ENCODE data around the gene MAP3K4. TPM values are rescaled to one million over a fixed set of nuclear protein-coding genes. Genes with fewer than 3 reads are reported as not detected.

MAP3K4 gene
- total RNA-seq, 1 donor from 2014 or later: 47.2 TPM

- TF ChIP-seq, protein P1, sequence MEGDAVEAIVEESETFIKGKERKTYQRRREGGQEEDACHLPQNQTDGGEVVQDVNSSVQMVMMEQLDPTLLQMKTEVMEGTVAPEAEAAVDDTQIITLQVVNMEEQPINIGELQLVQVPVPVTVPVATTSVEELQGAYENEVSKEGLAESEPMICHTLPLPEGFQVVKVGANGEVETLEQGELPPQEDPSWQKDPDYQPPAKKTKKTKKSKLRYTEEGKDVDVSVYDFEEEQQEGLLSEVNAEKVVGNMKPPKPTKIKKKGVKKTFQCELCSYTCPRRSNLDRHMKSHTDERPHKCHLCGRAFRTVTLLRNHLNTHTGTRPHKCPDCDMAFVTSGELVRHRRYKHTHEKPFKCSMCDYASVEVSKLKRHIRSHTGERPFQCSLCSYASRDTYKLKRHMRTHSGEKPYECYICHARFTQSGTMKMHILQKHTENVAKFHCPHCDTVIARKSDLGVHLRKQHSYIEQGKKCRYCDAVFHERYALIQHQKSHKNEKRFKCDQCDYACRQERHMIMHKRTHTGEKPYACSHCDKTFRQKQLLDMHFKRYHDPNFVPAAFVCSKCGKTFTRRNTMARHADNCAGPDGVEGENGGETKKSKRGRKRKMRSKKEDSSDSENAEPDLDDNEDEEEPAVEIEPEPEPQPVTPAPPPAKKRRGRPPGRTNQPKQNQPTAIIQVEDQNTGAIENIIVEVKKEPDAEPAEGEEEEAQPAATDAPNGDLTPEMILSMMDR (IDR thresholded peaks at IDR 0.05): no peak
- peaks cover 38% of the 10 kb centered on the region for H3K36me3 ChIP-seq
- H3K27ac ChIP-seq: no peak overlapping the region
- DNase-seq (no peak), ATAC-seq (no peak)
- intact Hi-C loops (cut with DNase I): no loop called here
- no peaks in the 10 kb centered on the region for H3K4me1 ChIP-seq
- H3K9me3 ChIP-seq: no peaks in the 10 kb centered on the region
- no peak overlapping the region for H3K4me3 ChIP-seq
- no peaks in the 10 kb centered on the region for H3K27me3 ChIP-seq (ENCODE audit: low read depth)
These were observed 44.4 kb downstream of the MAP3K4 start for GRCh38 chr6:161035981-161036263.

DNA sequence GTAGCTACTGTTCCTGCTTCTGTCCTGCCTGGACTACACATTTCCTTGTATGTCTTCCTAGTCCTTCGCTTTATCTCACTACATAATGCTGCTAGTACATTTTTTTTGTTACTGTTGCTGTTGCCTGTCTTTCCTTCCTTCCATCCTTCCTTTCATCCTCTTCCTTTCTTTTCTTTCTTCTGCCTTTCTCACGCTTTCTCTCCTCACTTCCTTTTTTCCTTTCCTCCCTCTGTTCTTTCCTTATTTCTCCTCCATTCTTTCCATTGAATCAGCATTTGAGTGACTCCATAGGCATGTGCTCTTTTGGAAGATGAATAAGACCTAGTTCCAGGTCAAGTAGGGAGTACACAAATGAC lies 46.3 kb downstream of the MAP3K4 start:
- TF ChIP-seq, protein P1 (IDR thresholded peaks at IDR 0.05): no peak
- intact Hi-C loops (cut with DNase I): no loop called here
- ATAC-seq (no peak), DNase-seq (no peak)
- H3K36me3 ChIP-seq: peaks cover 43% of the 10 kb centered on the region
- no peaks in the 10 kb centered on the region for H3K27me3 ChIP-seq (ENCODE audit: low read depth)
- H3K4me3 ChIP-seq: no peak overlapping the region
- no peaks in the 10 kb centered on the region for H3K4me1 ChIP-seq
- no peak overlapping the region for H3K27ac ChIP-seq
- H3K9me3 ChIP-seq: no peaks in the 10 kb centered on the region

DNA sequence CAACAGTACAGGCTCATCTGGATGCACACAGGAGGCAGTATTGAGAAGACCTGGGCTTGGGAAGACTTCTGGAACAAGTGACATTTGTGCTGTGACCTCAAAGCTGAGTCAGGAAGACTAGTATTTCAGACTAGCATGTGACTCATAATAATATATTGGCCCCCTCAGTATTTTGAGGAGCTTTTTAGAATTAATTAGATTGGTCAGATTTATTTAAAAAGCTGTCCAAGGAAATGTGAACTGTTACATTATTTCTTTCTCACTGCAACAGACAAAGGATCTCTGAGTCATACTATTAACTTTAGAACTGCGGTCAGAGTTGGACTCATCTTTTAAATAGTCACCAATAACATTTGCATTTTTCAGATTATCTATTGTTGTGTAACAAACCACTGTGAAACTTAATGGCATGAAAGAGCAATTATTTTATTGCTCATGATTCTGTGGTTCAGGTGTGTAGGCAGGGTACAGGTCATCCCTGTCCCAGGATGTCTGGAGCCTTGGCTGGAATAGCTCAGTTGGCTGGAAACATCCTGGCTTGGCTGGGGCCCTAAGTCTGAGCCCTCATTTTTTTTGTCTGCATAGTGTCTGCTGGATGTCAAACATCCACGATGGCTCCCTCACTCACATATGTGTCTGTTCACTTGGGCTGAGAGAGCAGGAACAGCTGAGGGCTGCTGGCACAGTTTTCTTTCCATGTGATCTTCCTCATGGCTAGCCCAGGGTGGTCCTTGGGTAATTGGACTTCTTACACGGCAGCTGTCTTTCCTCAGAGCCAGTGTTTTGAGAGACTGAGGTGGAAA lies 46.9 kb downstream of the MAP3K4 start:
- H3K4me1 ChIP-seq: no peaks in the 10 kb centered on the region
- H3K27me3 ChIP-seq (ENCODE audit: low read depth): no peaks in the 10 kb centered on the region
- no peak overlapping the region for H3K4me3 ChIP-seq
- H3K36me3 ChIP-seq: peaks cover 43% of the 10 kb centered on the region
- H3K9me3 ChIP-seq: no peaks in the 10 kb centered on the region
- ATAC-seq (peak; percentile 28 to 57), DNase-seq (no peak)
- intact Hi-C loops (cut with DNase I): no loop called here
- TF ChIP-seq, protein P1 (IDR thresholded peaks at IDR 0.05): no peak
- H3K27ac ChIP-seq: no peak overlapping the region

DNA sequence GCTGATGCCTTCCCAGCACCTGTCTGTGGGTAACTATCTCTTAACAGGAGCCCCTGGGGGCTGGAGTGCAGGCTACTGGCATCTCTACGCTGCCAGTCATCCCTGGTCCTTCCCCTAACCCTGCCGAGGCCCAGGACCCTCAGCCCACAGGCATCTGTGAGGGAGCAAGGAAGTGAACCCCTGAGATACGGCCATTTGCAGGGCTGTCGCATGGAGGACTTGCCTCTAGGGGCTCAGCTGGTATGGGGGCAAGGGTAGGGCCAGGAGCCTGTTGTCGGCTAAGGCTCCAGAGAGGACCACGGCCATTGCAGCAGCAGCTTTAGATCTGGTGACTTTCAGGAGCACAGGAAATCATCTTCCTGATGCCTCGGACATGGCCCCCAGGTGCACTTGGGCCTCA lies 49.7 kb downstream of the MAP3K4 start:
- Histone ChIP-seq H3K4me3 (no peak overlapping the region), H3K4me1 (no peaks in the 10 kb centered on the region), H3K36me3 (peaks cover 31% of the 10 kb centered on the region), H3K9me3 (no peaks in the 10 kb centered on the region), H3K27me3 (ENCODE audit: low read depth) (no peaks in the 10 kb centered on the region), H3K27ac (no peak overlapping the region)
- TF ChIP-seq, protein P1 (IDR thresholded peaks at IDR 0.05): no peak
- no peak for DNase-seq
- ATAC-seq: peak in 1 of 2 donors; percentile 14
- intact Hi-C loops (cut with DNase I): no loop called here

DNA sequence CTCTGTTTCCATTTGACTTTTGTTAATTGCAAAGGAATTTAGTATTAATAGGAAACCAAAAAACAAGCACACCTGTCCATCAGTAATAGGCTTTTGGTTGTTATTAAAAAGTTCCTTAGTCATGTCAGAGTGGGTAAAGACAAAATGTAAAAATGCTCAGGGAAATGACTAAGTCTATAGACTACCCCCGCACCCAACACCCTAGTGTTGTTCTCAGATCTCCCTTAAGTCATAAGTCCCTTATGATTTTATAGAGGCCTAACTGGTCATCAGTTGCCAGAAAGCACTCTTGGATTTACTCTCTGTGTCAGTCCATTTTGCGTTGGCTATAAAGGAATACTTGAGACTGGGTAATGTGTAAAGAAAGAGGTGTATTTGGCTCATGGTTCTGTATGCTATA lies 52.8 kb downstream of the MAP3K4 start:
- Histone ChIP-seq H3K27ac (no peak overlapping the region), H3K9me3 (no peaks in the 10 kb centered on the region), H3K4me1 (no peaks in the 10 kb centered on the region), H3K27me3 (ENCODE audit: low read depth) (no peaks in the 10 kb centered on the region), H3K36me3 (peaks cover 15% of the 10 kb centered on the region), H3K4me3 (no peak overlapping the region)
- DNase-seq (no peak), ATAC-seq (no peak)
- intact Hi-C loops (cut with DNase I): no loop called here
- TF ChIP-seq, protein P1 (IDR thresholded peaks at IDR 0.05): no peak

Measured in lower lobe of right lung (tissue), 2 donors.